UCSD-AML1 (cell line): ENCODE results near the gene COX6A2.

ENCODE experiments used
- DNase-seq: peaks from one replicate; lab custom pipeline; 2025; ENCODE audit not compliant: unreplicated experiment; lab: John Stamatoyannopoulos, UW

The COX6A2 gene

DNA sequence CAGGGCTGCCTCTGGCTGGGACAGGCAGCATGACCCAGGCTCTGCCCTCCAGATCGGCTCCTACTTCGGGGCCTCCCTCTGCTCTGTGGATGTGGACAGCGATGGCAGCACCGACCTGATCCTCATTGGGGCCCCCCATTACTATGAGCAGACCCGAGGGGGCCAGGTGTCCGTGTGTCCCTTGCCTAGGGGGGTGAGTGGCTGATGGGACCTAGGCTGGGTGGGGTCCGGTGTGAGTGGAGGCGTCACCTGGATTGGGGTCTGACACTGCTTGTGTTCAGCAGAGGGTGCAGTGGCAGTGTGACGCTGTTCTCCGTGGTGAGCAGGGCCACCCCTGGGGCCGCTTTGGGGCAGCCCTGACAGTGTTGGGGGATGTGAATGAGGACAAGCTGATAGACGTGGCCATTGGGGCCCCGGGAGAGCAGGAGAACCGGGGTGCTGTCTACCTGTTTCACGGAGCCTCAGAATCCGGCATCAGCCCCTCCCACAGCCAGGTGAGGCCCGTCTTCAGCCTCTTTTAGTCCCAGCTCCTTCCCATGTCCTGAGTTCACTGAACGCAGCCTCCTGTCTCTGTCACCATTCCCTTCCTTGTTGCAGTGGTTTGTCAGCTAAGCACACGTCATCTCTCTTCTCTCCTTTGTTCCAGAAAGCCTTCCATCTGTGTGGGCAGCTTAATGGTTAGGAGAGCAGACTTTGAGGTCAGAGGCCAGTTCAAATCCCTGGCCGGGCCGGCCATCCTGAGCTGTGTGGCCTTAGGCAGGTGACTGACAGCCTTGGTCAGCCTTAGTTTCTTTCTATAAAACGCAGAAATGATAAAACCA, 16.9 kb downstream of the COX6A2 start:
- DNase-seq = no peak

DNA sequence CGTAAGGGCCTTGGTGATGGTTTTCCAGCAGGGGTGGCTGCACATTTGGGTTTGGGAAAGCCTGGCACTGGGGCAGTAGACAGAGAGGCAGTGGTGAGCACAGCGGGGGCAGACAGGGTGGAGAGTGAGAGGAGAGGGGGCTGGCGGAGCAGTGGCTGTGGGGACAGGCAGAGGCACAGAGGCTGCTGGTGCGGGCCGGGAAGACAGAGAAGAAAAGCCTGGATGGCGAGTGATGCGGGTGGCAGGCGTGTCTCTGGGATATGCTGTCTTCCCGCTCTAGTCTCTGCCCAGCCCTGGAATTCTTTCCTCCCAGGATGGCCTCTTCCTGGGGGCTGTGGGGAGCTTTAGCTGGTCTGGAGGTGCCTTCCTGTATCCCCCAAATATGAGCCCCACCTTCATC, 18.1 kb downstream of the COX6A2 start:
- no peak for DNase-seq

DNA sequence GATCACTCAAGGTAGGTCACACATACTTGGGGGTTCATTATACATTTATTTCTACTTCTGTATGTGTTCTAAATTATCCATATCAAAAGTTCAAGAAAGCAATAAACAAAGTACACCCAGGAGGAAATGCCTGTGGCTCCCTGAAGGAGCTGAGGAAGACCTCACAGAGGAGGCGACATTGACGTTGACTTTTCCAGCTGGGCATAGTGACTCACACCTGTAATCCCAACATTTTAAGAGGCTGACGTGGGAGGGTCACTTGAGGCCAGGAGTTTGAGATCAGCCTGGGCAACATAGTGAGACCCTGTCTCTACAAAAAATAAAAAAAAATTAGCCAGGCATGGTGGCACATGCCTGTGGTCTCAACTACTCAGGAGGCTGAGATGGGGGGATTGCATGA, 18.7 kb downstream of the COX6A2 start:
- DNase-seq = no peak

DNA sequence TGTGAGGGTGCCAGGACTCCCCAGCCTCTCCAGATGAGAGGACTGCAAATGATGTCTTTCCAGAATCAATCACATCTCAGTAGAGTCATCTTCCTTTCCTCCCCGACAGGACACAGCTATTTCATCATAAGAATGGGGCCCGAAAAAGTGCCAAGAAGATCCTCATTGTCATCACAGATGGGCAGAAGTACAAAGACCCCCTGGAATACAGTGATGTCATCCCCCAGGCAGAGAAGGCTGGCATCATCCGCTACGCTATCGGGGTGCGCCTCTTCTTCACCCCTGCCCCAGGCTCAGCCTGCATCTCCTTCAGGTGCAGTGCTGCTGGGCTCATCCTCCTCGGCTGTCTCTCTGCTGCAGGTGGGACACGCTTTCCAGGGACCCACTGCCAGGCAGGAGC, 20.8 kb downstream of the COX6A2 start:
- DNase-seq = no peak

DNA sequence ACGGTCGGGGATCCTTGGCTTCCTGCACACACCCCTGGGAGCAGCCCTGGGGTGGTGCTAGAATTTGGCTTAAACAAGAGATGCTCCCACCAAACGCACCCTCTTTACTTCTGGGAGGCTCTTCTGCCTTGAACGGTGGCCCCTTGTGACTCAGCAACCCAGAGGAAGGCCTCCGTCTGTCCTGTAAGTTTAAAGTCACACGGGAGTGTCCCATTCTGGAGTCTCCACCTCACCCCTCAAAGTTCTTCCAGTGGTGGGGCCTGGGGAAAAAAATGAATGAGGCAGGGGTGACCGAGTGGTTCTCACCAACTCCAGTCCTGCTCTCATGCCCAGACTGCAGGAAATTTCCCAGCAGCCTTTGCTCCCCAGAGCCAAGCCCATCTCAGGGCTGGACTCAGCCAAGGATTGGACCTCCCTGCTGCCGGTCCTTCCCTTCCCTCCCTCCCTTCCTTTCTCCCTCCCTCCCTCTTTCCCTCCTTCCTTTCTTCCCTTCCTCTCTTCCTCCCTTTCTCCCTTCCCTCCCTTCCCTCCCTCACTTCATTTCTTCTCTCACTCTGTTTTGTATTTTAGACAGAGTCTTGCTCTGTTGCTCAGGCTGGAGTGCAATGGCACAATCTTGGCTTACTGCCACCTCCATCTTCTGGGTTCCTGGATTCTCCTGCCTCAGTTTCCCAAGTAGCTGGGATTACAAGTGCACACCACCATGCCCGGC, 23.7 kb downstream of the COX6A2 start:
- DNase-seq = no peak

DNA sequence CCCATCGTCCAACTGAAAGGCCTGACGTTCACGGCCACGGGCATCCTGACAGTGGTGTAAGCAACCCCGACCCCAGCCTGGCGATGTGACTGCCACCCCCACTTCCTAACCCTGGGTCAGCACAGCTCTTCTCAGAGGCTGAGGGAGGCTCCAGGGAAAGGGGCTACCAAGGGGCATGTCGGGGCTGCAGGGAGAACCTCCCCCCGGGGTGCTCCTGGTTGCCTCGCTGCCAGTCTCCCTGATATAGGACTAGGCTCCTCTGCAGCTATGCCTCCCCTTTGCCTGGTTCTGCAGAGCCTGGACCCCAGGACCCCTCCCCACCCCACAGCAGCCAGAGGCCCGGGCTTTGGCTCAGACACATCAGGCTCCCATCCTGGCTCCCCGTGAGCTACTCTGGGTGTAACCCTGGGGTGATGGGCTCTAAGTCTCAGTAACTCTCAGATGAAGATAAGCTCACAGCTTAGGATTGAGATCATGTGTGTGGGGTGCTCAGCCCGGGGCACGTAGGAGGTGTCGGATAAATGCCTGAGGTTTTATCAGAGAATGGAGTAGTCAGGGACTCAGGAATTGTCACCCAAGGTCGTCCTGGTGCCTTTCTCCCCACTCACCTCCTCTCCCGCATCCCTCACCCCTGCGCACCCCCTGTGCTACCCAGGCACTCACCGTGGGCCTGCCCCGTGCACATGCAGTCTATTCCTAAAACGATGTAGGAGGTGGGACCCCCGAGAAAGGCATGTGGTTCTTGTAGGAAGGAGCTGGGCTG, 24.4 kb downstream of the COX6A2 start:
- DNase-seq = no peak

DNA sequence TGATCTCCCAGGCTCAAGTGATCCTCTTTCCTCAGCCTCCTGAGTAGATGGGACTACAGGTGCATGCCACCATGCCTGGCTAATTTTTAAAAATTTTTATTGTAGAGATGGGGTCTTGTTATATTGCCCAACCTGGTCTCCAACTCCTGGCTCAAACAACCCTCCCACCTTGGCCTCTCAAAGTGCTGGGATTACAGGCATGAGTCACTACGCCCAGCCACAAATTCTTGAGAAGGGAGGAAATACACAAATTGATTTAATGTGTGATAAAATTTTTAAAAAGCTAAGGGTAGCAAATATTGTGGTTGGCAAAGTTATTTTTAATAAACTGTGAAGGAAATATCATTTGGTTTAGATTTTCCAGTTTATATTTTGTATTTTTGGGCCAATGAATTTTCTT, 25.5 kb downstream of the COX6A2 start:
- DNase-seq = no peak

DNA sequence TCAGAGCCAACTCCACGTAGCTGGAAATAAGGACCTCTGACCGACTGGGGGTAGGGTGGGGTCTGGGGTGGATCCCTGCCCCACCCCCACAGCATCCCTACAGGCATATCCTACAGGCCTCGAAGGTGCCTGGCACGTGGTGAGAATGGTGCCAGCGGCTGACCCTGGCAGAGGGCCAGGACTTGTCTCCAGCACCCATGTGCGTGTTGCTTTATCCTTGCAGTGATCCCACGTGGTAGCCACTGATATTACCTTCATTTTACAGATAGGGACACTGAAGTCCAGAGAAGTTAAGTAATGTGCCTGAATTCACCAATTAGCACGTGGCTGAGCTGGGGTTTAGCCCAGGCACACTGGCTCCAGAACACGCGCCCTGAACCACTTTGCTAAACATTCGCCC, 26.7 kb downstream of the COX6A2 start:
- no peak for DNase-seq

DNA sequence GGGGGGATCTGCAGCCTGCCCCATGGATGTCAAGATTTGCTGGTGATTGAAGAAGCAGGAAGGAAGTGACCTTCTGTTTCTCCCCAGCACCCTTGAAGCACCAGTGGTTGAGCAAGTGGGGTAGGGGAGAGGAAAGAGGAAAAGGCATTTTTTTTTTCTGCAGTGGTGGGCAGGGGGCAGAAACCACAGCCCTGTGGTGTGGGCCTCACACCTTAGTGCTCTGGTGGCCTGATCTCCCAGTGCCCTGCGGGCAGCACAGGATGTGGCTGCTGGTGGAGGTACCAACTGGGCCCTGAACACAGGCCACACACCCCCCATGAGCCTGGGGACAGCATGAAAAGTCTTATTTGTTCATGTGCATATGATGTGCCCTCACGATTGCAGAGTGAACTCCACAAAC, 28.0 kb downstream of the COX6A2 start:
- DNase-seq = peak; percentile 88

DNA sequence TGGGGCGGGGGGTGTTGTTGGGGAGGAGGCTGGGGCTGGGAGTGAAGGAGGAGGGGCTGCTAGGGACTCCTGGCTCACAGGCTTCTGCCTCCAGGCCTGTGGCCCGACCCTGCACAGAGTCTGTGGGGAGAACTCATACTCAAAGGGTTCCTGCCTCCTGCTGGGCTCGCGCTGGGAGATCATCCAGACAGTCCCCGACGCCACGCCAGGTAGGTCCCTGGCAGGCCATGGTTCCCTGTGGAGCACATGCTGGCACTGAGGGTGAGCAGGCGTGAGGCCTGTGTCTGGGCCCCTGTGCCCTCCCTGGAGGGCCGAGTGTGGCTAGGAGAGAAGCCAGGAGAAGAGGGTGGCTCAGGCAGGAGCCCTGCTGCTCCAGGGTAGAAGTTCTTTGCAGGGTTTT, 30.5 kb downstream of the COX6A2 start:
- DNase-seq = no peak

DNA sequence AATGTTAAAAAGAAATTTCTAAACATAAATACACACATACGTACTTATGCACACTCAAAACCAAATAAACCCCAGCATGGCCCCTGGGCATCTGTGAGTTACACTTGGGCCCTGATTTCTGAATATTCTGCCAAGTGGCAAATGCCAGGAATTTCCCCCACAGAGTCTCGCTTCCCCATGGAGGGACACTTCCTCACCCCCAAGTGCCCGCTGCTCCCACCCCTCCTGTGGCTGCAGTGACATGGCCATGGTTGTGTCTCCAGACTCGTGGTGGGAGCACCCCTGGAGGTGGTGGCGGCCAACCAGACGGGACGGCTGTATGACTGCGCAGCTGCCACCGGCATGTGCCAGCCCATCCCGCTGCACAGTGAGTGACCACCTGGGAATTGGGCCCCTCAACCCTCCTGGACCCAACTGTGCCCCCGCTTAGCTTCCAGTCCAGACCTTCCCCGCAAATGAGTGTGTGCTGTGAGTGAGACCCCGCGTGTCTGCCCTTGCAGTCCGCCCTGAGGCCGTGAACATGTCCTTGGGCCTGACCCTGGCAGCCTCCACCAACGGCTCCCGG, 31.0 kb downstream of the COX6A2 start:
- DNase-seq = no peak

DNA sequence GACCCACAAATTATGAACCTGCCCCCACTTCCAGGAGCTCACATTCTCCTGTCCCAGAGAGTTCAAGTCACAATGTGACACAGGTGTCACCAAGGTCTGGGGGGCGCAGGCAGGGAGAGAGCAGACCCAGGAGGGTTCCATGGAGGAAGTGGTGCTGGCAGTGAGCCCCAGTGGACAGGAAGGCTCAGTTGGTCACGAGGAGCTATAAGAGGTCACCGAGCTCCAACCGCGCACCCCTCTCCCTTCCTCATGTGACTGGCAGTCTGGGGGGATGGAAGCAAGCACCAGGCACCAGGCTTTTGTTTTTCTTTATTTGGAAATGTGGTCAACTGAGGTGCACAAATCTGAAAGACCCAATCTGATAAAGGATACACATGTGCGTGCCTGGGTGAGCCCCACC, 32.5 kb downstream of the COX6A2 start:
- DNase-seq = peak; percentile 38

DNA sequence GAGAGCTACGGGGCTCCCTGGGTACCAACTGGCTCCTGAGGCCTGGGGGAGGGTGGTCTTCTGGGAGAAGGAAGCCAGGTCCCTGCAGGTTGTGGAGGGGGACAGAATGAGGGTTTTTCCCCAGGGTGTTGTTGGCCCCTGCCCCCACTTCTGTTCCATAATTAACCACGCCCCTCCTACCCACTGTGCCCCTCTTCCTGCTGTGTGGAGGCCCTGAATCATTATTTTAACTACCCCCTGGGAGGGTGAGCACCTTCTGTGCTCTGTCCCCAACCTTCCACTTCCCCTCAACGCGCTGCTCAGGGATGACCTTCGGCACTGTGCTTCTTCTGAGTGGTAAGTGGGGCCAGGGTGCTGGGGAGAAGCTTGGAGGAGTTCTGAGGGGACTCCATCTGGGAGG, 35.1 kb downstream of the COX6A2 start, which contains the start of gene ITGAD:
TSS of gene ITGAD (plus strand) at position 280 of the 400 bp plus-strand sequence. CDS start at position 306, 26 bp downstream.
- DNase-seq = no peak

DNA sequence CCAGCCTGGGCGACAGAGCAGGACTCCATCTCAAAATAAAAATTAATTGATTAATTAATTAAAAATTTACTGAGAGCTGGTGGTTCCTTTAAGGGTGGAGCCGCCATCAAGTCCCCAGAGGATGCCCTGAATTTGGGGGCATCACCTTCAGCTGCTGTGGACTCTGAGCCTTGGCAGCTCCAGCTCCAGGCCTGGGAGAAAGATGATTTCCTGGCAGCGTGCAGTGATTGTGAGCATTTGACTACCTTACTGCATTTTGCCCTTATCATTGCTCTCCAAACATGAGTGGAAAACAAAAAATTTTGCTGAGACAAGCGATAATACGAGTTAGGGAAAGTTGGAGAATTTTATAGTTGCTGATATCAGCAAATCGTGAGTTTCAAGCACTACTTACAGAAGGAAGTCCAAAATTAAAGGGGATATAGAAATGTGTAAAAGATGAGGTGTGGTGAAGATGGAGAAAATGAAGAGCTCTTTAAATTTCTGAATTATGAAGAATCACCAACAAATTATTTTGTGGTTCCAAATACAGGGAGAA, 37.6 kb downstream of the COX6A2 start:
- DNase-seq = no peak

DNA sequence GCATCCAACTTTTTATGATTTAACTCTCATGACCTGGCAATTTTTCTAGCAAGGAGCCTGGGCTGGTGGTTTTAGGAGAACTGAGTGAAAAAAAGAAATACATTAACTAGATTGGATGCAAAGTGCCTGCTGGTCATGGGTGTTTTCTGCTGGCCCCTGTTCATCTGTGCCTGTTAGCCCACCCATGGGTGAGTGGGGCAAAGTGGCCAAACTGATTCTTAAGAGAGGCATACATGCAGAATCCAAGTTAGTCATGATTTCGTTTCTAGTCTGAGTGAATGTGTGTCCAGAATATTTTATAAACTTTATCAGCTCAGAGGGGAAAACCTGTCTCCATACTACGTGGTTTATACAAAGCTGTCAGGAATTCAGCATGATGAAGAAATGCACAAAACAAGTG, 39.6 kb downstream of the COX6A2 start:
- DNase-seq = no peak

DNA sequence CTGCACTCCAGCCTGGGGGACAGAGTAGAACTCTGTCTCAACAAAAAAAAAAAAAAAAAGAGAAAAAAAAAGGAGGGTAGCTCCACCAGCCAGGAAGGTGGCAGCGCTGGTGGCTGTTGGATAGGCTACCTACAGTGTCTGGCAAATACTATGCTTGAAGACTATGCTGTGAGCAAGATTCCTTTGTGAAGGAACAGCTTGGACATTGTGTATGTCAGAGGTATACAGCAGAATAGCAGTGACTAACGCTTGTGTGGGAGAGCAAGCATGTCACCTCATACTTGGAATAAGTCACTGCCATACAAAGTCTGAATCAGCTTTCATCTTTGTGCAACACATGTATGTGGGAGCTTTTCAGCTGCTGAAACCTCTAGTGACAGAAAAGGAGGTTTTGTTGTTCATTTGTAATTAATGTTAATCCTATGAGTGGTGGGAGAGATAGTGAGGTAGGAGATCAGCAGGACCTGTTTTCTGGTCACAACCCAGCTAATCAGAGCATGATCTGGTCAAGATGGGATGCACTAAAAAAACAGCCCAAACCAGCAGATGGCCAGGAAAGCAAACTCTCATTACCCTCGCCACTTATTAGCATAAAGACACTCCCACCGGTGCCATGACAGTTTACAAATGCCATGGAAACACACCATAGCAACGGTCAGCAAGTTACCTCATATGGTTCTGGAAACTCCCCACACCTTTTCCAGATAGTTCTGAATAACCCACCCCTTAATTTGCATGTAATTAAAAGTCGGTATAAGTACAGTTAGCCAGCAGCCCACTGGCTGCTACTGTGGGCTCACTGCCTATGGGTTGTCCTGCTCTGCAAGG, 41.8 kb downstream of the COX6A2 start:
- DNase-seq = no peak

DNA sequence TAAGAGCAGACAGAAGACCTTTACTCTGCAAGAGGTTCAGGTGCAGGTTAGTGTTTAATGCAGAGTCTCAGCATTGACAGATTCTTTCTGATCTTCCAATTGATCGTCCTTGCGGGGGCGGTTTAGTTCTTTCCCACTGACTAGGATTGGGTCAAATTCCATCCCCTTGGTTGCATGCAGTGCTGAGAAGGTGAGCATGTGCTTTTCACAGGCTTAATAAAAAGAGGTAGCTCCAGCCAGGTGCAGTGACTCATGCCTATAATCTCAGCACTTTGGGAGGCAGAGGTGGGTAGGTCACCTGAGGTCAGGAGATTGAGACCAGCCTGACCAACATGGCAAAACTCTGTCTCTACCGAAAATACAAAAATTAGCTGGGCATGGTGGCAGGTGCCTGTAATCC, 42.5 kb downstream of the COX6A2 start:
- no peak for DNase-seq

DNA sequence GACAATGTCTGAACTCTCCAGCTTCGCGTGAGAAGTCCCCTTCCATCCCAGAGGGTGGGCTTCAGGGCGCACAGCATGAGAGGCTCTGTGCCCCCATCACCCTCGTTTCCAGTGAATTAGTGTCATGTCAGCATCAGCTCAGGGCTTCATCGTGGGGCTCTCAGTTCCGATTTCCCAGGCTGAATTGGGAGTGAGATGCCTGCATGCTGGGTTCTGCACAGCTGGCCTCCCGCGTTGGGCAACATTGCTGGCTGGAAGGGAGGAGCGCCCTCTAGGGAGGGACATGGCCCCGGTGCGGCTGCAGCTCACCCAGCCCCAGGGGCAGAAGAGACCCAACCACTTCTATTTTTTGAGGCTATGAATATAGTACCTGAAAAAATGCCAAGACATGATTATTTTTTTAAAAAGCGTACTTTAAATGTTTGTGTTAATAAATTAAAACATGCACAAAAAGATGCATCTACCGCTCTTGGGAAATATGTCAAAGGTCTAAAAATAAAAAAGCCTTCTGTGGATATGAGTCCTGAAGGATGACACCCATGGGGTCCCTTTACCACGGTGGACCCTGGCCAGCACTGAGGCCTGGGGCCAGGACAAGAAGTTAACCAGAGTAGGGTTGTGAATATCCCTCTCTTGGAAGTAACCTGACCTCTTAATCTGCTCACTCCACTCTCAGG, 45.5 kb downstream of the COX6A2 start:
- peak; percentile 76 for DNase-seq

DNA sequence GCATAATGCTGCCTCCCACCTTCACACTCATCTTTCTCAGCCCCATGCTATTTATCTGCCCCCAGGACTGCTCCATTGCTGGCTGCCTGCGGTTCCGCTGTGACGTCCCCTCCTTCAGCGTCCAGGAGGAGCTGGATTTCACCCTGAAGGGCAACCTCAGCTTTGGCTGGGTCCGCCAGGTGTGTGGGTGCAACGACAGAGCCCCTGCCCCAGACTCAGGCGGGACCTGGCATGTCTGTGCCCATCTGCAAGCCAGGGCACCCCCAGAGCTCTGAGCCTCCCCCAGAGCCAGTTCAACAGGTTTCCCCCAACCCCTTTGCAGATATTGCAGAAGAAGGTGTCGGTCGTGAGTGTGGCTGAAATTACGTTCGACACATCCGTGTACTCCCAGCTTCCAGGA, 48.0 kb downstream of the COX6A2 start:
- no peak for DNase-seq
